ENCODE measurements around the gene OR14J1. TPM values are rescaled to one million over a fixed set of nuclear protein-coding genes. Genes with fewer than 3 reads are reported as not detected.
"Not testable (repeated sequence)": the region's sequence is repeated elsewhere in the genome, so short reads cannot be mapped to it uniquely, and the experiment has no call there.

The OR14J1 gene
- total RNA-seq, 3 donors from 2014 or later: not detected

DNA sequence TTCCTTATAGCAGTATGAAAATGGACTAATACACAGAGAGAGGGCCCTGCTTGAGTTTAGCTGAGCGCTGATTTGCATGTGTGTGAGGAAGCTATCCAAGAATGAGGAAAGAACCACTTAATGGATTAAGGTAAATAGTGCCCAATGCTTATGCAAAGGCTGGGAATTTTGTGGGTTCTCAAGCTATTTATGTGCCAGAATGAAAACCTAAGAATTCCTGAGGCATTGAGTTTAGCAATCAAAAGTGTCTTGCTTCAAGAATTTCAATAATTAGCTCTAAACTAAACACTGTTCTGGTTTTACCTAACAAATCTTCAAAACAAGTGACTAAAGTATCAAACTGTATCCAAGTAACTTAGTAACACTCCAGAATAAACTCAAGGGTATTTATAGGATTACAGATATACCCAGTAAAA lies 7.0 kb upstream of the OR14J1 start:
- intact Hi-C loops (cut with DNase I, micrococcal nuclease): no loop called here
- TF ChIP-seq, protein P1, sequence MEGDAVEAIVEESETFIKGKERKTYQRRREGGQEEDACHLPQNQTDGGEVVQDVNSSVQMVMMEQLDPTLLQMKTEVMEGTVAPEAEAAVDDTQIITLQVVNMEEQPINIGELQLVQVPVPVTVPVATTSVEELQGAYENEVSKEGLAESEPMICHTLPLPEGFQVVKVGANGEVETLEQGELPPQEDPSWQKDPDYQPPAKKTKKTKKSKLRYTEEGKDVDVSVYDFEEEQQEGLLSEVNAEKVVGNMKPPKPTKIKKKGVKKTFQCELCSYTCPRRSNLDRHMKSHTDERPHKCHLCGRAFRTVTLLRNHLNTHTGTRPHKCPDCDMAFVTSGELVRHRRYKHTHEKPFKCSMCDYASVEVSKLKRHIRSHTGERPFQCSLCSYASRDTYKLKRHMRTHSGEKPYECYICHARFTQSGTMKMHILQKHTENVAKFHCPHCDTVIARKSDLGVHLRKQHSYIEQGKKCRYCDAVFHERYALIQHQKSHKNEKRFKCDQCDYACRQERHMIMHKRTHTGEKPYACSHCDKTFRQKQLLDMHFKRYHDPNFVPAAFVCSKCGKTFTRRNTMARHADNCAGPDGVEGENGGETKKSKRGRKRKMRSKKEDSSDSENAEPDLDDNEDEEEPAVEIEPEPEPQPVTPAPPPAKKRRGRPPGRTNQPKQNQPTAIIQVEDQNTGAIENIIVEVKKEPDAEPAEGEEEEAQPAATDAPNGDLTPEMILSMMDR (IDR thresholded peaks at IDR 0.05): no peak
- H3K9me3 ChIP-seq: no peaks in the 10 kb centered on the region
- no peaks in the 10 kb centered on the region for H3K36me3 ChIP-seq (ENCODE audit: low read depth)
- DNase-seq: no peak
- H3K4me3 ChIP-seq: no peak overlapping the region
- H3K4me1 ChIP-seq (ENCODE audit: low read depth): no peaks in the 10 kb centered on the region
- ATAC-seq: no peak

DNA sequence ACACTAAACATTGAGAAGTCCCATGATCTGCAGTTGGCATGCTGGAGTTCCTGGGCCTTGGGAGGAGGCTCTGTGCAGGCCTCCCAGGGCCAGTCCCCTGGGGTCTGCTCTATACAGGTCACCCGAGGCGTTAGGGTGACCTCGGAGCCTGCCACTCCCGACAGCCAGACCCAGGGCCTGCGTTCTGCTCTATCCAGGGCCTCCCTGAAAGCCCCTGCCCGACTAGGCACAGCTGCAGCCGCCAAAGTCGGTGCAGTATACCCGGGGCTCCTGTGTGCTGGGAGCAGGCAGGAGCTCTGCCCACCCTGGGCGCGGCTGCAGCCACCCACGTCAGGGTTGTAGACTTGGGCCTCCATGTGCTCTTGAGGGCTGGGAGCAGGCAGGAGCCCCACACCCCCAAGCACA lies 6.3 kb upstream of the OR14J1 start:
- no peaks in the 10 kb centered on the region for H3K9me3 ChIP-seq
- ATAC-seq: no peak
- TF ChIP-seq, protein P1 (IDR thresholded peaks at IDR 0.05): no peak
- no peak for DNase-seq
- no peaks in the 10 kb centered on the region for H3K4me1 ChIP-seq (ENCODE audit: low read depth)
- H3K4me3 ChIP-seq: no peak overlapping the region
- intact Hi-C loops (cut with DNase I, micrococcal nuclease): no loop called here
- no peaks in the 10 kb centered on the region for H3K36me3 ChIP-seq (ENCODE audit: low read depth)

DNA sequence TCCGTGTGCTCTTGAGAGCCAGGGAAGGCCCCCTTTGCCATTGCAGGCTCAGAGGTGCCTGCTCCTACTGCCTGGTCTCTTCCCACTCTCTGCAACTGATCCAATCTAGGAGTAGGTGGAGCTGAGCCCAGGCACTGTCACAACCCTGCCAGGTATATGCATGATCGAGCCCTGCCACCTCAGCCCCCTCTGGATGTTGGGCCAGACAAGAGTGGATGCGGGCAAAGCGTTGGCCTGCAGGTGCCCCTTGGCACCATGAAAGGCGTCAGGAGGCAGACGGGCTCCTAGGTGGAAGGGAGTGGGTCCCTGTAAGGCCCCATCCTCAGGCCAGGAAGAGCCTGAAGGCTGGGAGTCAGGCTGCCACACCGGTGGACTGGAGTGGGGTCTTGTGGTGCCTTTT lies 5.9 kb upstream of the OR14J1 start:
- TF ChIP-seq, protein P1 (IDR thresholded peaks at IDR 0.05): no peak
- intact Hi-C loops (cut with DNase I, micrococcal nuclease): no loop called here
- H3K4me3 ChIP-seq: no peak overlapping the region
- no peaks in the 10 kb centered on the region for H3K36me3 ChIP-seq (ENCODE audit: low read depth)
- ATAC-seq: no peak
- no peaks in the 10 kb centered on the region for H3K4me1 ChIP-seq (ENCODE audit: low read depth)
- DNase-seq: no peak
- H3K9me3 ChIP-seq: no peaks in the 10 kb centered on the region

DNA sequence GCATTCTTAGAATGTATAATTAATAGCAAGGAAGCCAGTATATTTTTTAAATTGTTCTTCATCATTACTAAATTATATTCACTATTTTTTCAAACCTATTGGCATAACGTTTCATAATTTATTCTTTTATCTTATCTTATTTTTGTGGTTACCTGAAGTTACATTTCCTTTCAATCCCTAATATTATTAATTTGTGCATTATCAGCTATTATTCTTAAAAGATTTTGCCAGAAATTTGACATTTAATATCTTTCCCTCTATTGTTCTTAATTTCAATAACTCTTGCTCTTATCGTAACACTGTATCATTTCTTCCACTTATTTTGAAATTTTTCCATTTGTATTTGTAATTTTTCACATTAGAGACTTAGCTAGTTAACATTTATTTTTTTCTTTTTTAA lies 18.4 kb downstream of the OR14J1 start:
- no peak overlapping the region for H3K4me3 ChIP-seq
- no peak for ATAC-seq
- TF ChIP-seq, protein P1 (IDR thresholded peaks at IDR 0.05): no peak
- no peak for DNase-seq
- H3K9me3 ChIP-seq: no peaks in the 10 kb centered on the region
- no peaks in the 10 kb centered on the region for H3K36me3 ChIP-seq (ENCODE audit: low read depth)
- H3K4me1 ChIP-seq (ENCODE audit: low read depth): no peaks in the 10 kb centered on the region
- intact Hi-C loops (cut with DNase I, micrococcal nuclease): no loop called here

DNA sequence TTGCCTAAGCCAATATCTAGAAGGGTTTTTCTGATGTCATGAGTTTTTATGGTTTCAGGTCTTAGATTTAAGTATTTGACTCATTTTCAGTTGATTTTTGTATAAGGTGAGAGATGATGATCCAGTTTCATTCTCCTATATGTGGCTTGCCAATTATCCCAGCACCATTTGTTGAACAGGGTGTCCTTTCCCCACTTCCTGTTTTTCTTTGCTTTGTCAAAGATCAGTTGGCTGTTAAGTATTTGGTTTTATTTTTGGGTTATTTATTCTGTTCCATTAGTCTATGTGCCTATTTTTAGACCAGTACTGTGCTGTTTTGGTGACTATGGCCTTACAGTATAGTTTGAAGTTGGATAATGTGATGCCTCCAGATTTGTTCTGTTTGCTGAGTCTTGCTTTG lies 21.8 kb downstream of the OR14J1 start:
- ATAC-seq; H3K4me1 ChIP-seq (ENCODE audit: low read depth); H3K4me3 ChIP-seq; intact Hi-C loops (cut with DNase I, micrococcal nuclease); H3K9me3 ChIP-seq; DNase-seq; H3K36me3 ChIP-seq (ENCODE audit: low read depth): not testable (repeated sequence)

DNA sequence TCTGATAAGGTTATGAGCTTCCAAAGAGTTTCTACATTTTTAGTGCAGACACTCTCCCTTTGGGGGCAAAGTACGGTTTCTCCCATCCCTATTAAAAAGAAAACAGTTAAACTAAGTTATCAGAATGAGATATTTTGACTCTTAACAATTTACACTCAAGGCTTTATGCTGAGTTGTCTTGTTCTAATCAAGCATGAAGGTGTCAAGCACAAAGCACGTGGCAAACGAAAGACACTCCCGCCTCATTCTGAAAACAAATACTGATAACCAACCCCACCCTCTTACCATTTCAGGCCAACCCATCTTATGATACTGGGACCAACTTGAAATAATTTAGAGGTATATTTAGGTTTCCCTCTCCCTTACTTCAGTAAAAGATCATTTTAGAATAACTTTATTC lies 24.3 kb downstream of the OR14J1 start:
- no peaks in the 10 kb centered on the region for H3K36me3 ChIP-seq (ENCODE audit: low read depth)
- H3K9me3 ChIP-seq: no peaks in the 10 kb centered on the region
- DNase-seq (no peak), ATAC-seq (no peak)
- H3K4me3 ChIP-seq: no peak overlapping the region
- TF ChIP-seq, protein P1 (IDR thresholded peaks at IDR 0.05): no peak
- H3K4me1 ChIP-seq (ENCODE audit: low read depth): no peaks in the 10 kb centered on the region
- intact Hi-C loops (cut with DNase I, micrococcal nuclease): no loop called here

Data from mucosa of descending colon (tissue), 3 donors.